Karpas-422 (cell line): ENCODE data around the gene CTAGE6. TPM values are rescaled to one million over a fixed set of nuclear protein-coding genes. Genes with fewer than 3 reads are reported as not detected.
"Not testable (repeated sequence)": the region's sequence is repeated elsewhere in the genome, so short reads cannot be mapped to it uniquely, and the experiment has no call there.

Experiments
- DNase-seq: peaks from one replicate; pipeline ENCODE4 v3.0.0-alpha.2; 2015
- H2AFZ ChIP-seq: fragments of 200-600 bp; sonication (generic); 2 replicates; pipeline ENCODE4 v1.6.1; 2014; ENCODE audit warnings: antibody characterized with exemption, low read length, mixed read lengths
- H3K27ac ChIP-seq: fragments of 200-600 bp; sonication (generic); 2 replicates; pipeline ENCODE4 v1.5.1; 2014; ENCODE audit warnings: mild to moderate bottlenecking, low read length, moderate library complexity
- H3K27me3 ChIP-seq: fragments of 200-600 bp; sonication (generic); 2 replicates; pipeline ENCODE4 v1.6.1; 2014; ENCODE audit warnings: low read length, mixed read lengths
- H3K36me3 ChIP-seq: fragments of 200-600 bp; sonication (generic); 2 replicates; pipeline ENCODE4 v1.6.1; 2014; ENCODE audit warnings: low read length, mixed read lengths; ENCODE audit not compliant: insufficient read depth
- H3K4me1 ChIP-seq: fragments of 200-600 bp; sonication (generic); 2 replicates; pipeline ENCODE4 v1.6.1; 2014; ENCODE audit warnings: mild to moderate bottlenecking, low read length, mixed read lengths
- H3K4me2 ChIP-seq: fragments of 200-600 bp; sonication (generic); 2 replicates; pipeline ENCODE4 v1.6.1; 2014; ENCODE audit warnings: low read length, low read depth, mild to moderate bottlenecking; ENCODE audit not compliant: poor library complexity, severe bottlenecking
- H3K4me3 ChIP-seq: fragments of 200-600 bp; sonication (generic); 2 replicates; pipeline ENCODE4 v1.5.1; 2014; ENCODE audit warnings: mild to moderate bottlenecking, antibody characterized with exemption, low read length, mixed read lengths
- H3K79me2 ChIP-seq: fragments of 200-600 bp; sonication (generic); 2 replicates; pipeline ENCODE4 v1.6.1; 2014; ENCODE audit warnings: mild to moderate bottlenecking, low read length, mixed read lengths
- H3K9ac ChIP-seq: fragments of 200-600 bp; sonication (generic); 2 replicates; pipeline ENCODE4 v1.6.0; 2014; ENCODE audit warnings: low read length
- H3K9me2 ChIP-seq: fragments of 200-600 bp; sonication (generic), shearing (Covaris generic); replicated peaks from 2 replicates; pipeline ENCODE4 v1.6.0; 2014; ENCODE audit warnings: mild to moderate bottlenecking, low read length, moderate library complexity; ENCODE audit not compliant: insufficient read depth
- H3K9me3 ChIP-seq: fragments of 300-700, 200-600 bp; sonication (generic); 2 replicates; pipeline ENCODE4 v1.6.1; 2014; ENCODE audit warnings: low read length, mixed read lengths
- H4K20me1 ChIP-seq: fragments of 200-600 bp; sonication (generic); 2 replicates; pipeline ENCODE4 v1.6.1; 2014; ENCODE audit warnings: mild to moderate bottlenecking, antibody characterized with exemption, low read length, low read depth; ENCODE audit not compliant: insufficient read depth
- small RNA-seq: library from RNA; depleted of rRNA; stranded (forward); fragments of <200 nt; gene quantifications from one replicate; pipeline ENCODE3, GENCODE V24; 2014
- total RNA-seq: library from RNA; depleted of rRNA; stranded (reverse); fragments of >200 nt; shearing (Covaris generic); gene quantifications from 2 replicates; pipeline ENCODE4 v1.2.3, GENCODE V29; 2014; ENCODE audit warnings: low replicate concordance; rRNA removed

Gene CTAGE6
- total RNA-seq, 1 experiment from 2014 or later, result not detected

DNA sequence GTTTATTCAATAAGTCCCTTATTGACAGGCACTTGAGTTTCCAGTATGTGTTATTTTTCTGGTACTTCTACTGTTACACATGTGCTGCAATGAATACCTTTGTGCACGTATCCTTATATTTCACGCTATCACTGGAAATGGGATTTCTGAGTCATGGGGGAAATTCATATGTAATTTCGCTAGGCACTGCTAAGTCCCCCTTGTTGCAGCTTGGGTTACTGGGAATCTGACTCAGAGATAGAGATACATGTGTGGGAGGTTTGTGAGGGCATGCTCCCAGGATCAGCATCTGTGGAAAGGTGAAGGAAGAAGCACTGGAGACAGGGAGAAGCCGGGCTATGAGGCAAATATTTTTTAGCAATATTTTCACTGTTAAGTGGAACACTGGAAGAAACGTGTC, 47.6 kb downstream of the CTAGE6 start:
- not testable (repeated sequence) for H4K20me1 ChIP-seq, H3K4me2 ChIP-seq, H3K9ac ChIP-seq, H3K36me3 ChIP-seq, DNase-seq, H3K9me3 ChIP-seq, H3K4me3 ChIP-seq, H3K9me2 ChIP-seq, H3K27me3 ChIP-seq, H2AFZ ChIP-seq, H3K4me1 ChIP-seq, H3K79me2 ChIP-seq, H3K27ac ChIP-seq

Small RNA genes within 50 kb of the gene (small RNA-seq; reads per million reads assigned to genes)
- gene RNU6-267P, result not detected

Other genes with a start within 250 kb of the CTAGE6 start
- not detected in 2 replicates for gene CTAGE15, start 185.9 kb downstream of the CTAGE6 start, total RNA-seq
- 0.07 and 0.11 TPM in 2 replicates for gene TCAF2, start 136.7 kb downstream of the CTAGE6 start, total RNA-seq
- 0.11 and 1.0 TPM in 2 replicates for gene TCAF1, start 144.5 kb upstream of the CTAGE6 start, total RNA-seq
- gene OR2F2, start 177.5 kb upstream of the CTAGE6 start, total RNA-seq, result not detected in 2 replicates
- gene OR2F1, start 197.1 kb upstream of the CTAGE6 start, total RNA-seq, result not detected in 2 replicates
- not detected in 2 replicates for gene OR6B1, start 242.6 kb upstream of the CTAGE6 start, total RNA-seq